Measurements from ENCODE around the gene MYCL. TPM values are rescaled to one million over a fixed set of nuclear protein-coding genes. Genes with fewer than 3 reads are reported as not detected.

The MYCL gene
- total RNA-seq, 1 donor from 2014 or later = 3.8 TPM

- FAIRE-seq = no peak
- no peaks in the 10 kb centered on the region for H3K9me3 ChIP-seq (ENCODE audit: insufficient read depth, low read depth, low read length)
- Mint-ChIP-seq H3K9me3 (ENCODE audit: unreplicated experiment) (peaks cover 9% of the 10 kb centered on the region), H3K27ac (ENCODE audit: unreplicated experiment) (no peak overlapping the region), H3K27me3 (ENCODE audit: low read depth, unreplicated experiment) (peaks cover 2% of the 10 kb centered on the region), H3K4me1 (ENCODE audit: low read depth, unreplicated experiment) (no peaks in the 10 kb centered on the region), H3K4me3 (ENCODE audit: unreplicated experiment) (no peak overlapping the region), H3K36me3 (ENCODE audit: low read depth, unreplicated experiment) (no peaks in the 10 kb centered on the region)
- no peaks in the 10 kb centered on the region for H3K4me1 ChIP-seq (ENCODE audit: insufficient read depth, low read length)
- no peak for TF ChIP-seq EZH2 (IDR thresholded peaks at IDR 0.05; ENCODE audit: insufficient read depth, low read length)
- no peak for TF ChIP-seq CTCF (IDR thresholded peaks at IDR 0.05; ENCODE audit: insufficient read depth, low read depth, low read length)
- H3K4me3 ChIP-seq (ENCODE audit: insufficient read depth, low read depth, low read length) = no peak overlapping the region
- no peak overlapping the region for H3K9ac ChIP-seq (ENCODE audit: low read length)
- no peaks in the 10 kb centered on the region for H3K36me3 ChIP-seq (ENCODE audit: insufficient read depth, low read length)
- H2AFZ ChIP-seq (ENCODE audit: low read depth, low read length) = no peak overlapping the region
- no peaks in the 10 kb centered on the region for H3K79me2 ChIP-seq (ENCODE audit: insufficient read depth, low read length)
- no peak overlapping the region for H3K4me2 ChIP-seq (ENCODE audit: low read length)
- DNase-seq (ENCODE audit: low read depth) = no peak
- no peaks in the 10 kb centered on the region for H4K20me1 ChIP-seq (ENCODE audit: insufficient read depth, low read length)
- H3K27me3 ChIP-seq (ENCODE audit: insufficient read depth, low read length) = peaks cover 6% of the 10 kb centered on the region
- H3K27ac ChIP-seq (ENCODE audit: low read depth, low read length) = no peak overlapping the region
These were observed 8.5 kb upstream of the MYCL start for GRCh38 chr1:39910263-39910662.

- Histone ChIP-seq H3K4me3 (ENCODE audit: insufficient read depth, low read depth, low read length) (no peak overlapping the region), H3K4me1 (ENCODE audit: insufficient read depth, low read length) (no peaks in the 10 kb centered on the region), H3K27ac (ENCODE audit: low read depth, low read length) (no peak overlapping the region), H3K79me2 (ENCODE audit: insufficient read depth, low read length) (no peaks in the 10 kb centered on the region), H3K27me3 (ENCODE audit: insufficient read depth, low read length) (peaks cover 10% of the 10 kb centered on the region), H4K20me1 (ENCODE audit: insufficient read depth, low read length) (no peaks in the 10 kb centered on the region), H3K4me2 (ENCODE audit: low read length) (no peak overlapping the region), H3K9ac (ENCODE audit: low read length) (no peak overlapping the region), H3K9me3 (ENCODE audit: insufficient read depth, low read depth, low read length) (no peaks in the 10 kb centered on the region), H3K36me3 (ENCODE audit: insufficient read depth, low read length) (no peaks in the 10 kb centered on the region), H2AFZ (ENCODE audit: low read depth, low read length) (no peak overlapping the region)
- Mint-ChIP-seq H3K4me1 (ENCODE audit: low read depth, unreplicated experiment) (no peaks in the 10 kb centered on the region), H3K9me3 (ENCODE audit: unreplicated experiment) (peaks cover 9% of the 10 kb centered on the region), H3K27ac (ENCODE audit: unreplicated experiment) (no peak overlapping the region), H3K4me3 (ENCODE audit: unreplicated experiment) (no peak overlapping the region), H3K27me3 (ENCODE audit: low read depth, unreplicated experiment) (peaks cover 10% of the 10 kb centered on the region), H3K36me3 (ENCODE audit: low read depth, unreplicated experiment) (no peaks in the 10 kb centered on the region)
- TF ChIP-seq EZH2 (IDR thresholded peaks at IDR 0.05; ENCODE audit: insufficient read depth, low read length) (no peak), CTCF (IDR thresholded peaks at IDR 0.05; ENCODE audit: insufficient read depth, low read depth, low read length) (no peak)
- FAIRE-seq = no peak
- DNase-seq (ENCODE audit: low read depth) = no peak
These were observed 6.8 kb upstream of the MYCL start for GRCh38 chr1:39908534-39908933.

- no peak overlapping the region for H3K27ac ChIP-seq (ENCODE audit: low read depth, low read length)
- H3K4me3 ChIP-seq (ENCODE audit: insufficient read depth, low read depth, low read length) = no peak overlapping the region
- Mint-ChIP-seq H3K36me3 (ENCODE audit: low read depth, unreplicated experiment) (no peaks in the 10 kb centered on the region), H3K4me3 (ENCODE audit: unreplicated experiment) (no peak overlapping the region), H3K27ac (ENCODE audit: unreplicated experiment) (no peak overlapping the region), H3K9me3 (ENCODE audit: unreplicated experiment) (peaks cover 9% of the 10 kb centered on the region), H3K27me3 (ENCODE audit: low read depth, unreplicated experiment) (peaks cover 18% of the 10 kb centered on the region), H3K4me1 (ENCODE audit: low read depth, unreplicated experiment) (no peaks in the 10 kb centered on the region)
- no peaks in the 10 kb centered on the region for H3K9me3 ChIP-seq (ENCODE audit: insufficient read depth, low read depth, low read length)
- no peaks in the 10 kb centered on the region for H3K79me2 ChIP-seq (ENCODE audit: insufficient read depth, low read length)
- H3K27me3 ChIP-seq (ENCODE audit: insufficient read depth, low read length) = peaks cover 17% of the 10 kb centered on the region
- no peaks in the 10 kb centered on the region for H3K36me3 ChIP-seq (ENCODE audit: insufficient read depth, low read length)
- no peak overlapping the region for H2AFZ ChIP-seq (ENCODE audit: low read depth, low read length)
- no peaks in the 10 kb centered on the region for H4K20me1 ChIP-seq (ENCODE audit: insufficient read depth, low read length)
- no peak overlapping the region for H3K9ac ChIP-seq (ENCODE audit: low read length)
- no peak for FAIRE-seq
- DNase-seq (ENCODE audit: low read depth) = no peak
- TF ChIP-seq EZH2 (IDR thresholded peaks at IDR 0.05; ENCODE audit: insufficient read depth, low read length) (no peak), CTCF (IDR thresholded peaks at IDR 0.05; ENCODE audit: insufficient read depth, low read depth, low read length) (no peak)
- no peak overlapping the region for H3K4me2 ChIP-seq (ENCODE audit: low read length)
- no peaks in the 10 kb centered on the region for H3K4me1 ChIP-seq (ENCODE audit: insufficient read depth, low read length)
These were observed 6.1 kb upstream of the MYCL start for GRCh38 chr1:39907528-39908453.
